IMR-90 (cell line): ENCODE data around the gene COL18A1. TPM values are rescaled to one million over a fixed set of nuclear protein-coding genes. Genes with fewer than 3 reads are reported as not detected.

Source experiments
- ATAC-seq: fragments of 200-7000 bp; cut with Tn5 transposase; 2 replicates; pipeline ENCODE4 v1.9.1; 2020; ENCODE audit warnings: low read depth, mild to moderate bottlenecking, moderate library complexity
- BruUV-seq: library from RNA; stranded (reverse); fragments of 400-500 nt; replicated peaks from 2 replicates; lab custom pipeline; 2021; lab: Mats Ljungman, UMichigan
- CTCF ChIA-PET: fragments of 300-600 bp; formaldehyde crosslinking; extraction: SDS; loops from one replicate; lab custom pipeline; 2021; ENCODE audit warnings: antibody characterized with exemption; lab: Yijun Ruan, JAX
- POLR2A ChIA-PET: fragments of 300-600 bp; sonication (Branson Sonifier 250); formaldehyde crosslinking; loops from one replicate; lab custom pipeline; 2022; ENCODE audit warnings: antibody characterized with exemption; ENCODE audit not compliant: unreplicated experiment; lab: Charles Lee
- DNase-seq: peaks from one replicate; pipeline ENCODE4 v3.0.0; 2013
- H2AFZ ChIP-seq: replicated peaks from 2 replicates; pipeline ENCODE3; 2013; ENCODE audit warnings: low read length, mild to moderate bottlenecking; ENCODE audit not compliant: poor library complexity
- H2AK5ac ChIP-seq: 2 replicates; pipeline ENCODE4 v1.6.1; 2013; ENCODE audit warnings: low read depth, low read length, inconsistent platforms
- H2AK9ac ChIP-seq: replicated peaks from 2 replicates; pipeline ENCODE3; 2013; ENCODE audit warnings: mild to moderate bottlenecking, low read depth, low read length, moderate library complexity; ENCODE audit not compliant: poor library complexity
- H2BK120ac ChIP-seq: 2 replicates; pipeline ENCODE4 v1.6.1; 2013; ENCODE audit warnings: low read depth, low read length, inconsistent platforms
- H2BK15ac ChIP-seq: 3 replicates; pipeline ENCODE4 v1.6.1; 2013; ENCODE audit warnings: low read depth, low read length, inconsistent platforms
- H2BK20ac ChIP-seq: 2 replicates; pipeline ENCODE4 v1.6.1; 2013; ENCODE audit warnings: low read depth, mild to moderate bottlenecking, inconsistent platforms, low read length, moderate library complexity
- H2BK5ac ChIP-seq: 2 replicates; pipeline ENCODE4 v1.6.1; 2013; ENCODE audit warnings: mild to moderate bottlenecking, low read depth, low read length, inconsistent platforms; ENCODE audit not compliant: poor library complexity, severe bottlenecking
- H3K14ac ChIP-seq: replicated peaks from 2 replicates; pipeline ENCODE4 v1.6.1; 2013; ENCODE audit warnings: low read depth, low read length, inconsistent platforms
- H3K18ac ChIP-seq: 2 replicates; pipeline ENCODE4 v1.6.1; 2013; ENCODE audit warnings: low read depth, low read length, control low read depth
- H3K23ac ChIP-seq: 2 replicates; pipeline ENCODE4 v1.6.1; 2013; ENCODE audit warnings: low read depth, low read length, inconsistent platforms
- H3K27ac ChIP-seq: 2 replicates; pipeline ENCODE4 v1.5.1; 2013; ENCODE audit warnings: mild to moderate bottlenecking, control low read depth, low read length; ENCODE audit not compliant: insufficient read depth
- H3K27me3 ChIP-seq: 2 replicates; pipeline ENCODE4 v1.6.1; 2013; ENCODE audit warnings: low read length; ENCODE audit not compliant: control insufficient read depth, insufficient read depth
- H3K36me3 ChIP-seq: 2 replicates; pipeline ENCODE4 v1.6.1; 2013; ENCODE audit warnings: low read length, mixed read lengths; ENCODE audit not compliant: control insufficient read depth, insufficient read depth
- H3K4ac ChIP-seq: 2 replicates; pipeline ENCODE4 v1.6.1; 2013; ENCODE audit warnings: low read depth, low read length, inconsistent platforms
- H3K4me1 ChIP-seq: 2 replicates; pipeline ENCODE4 v1.6.1; 2013; ENCODE audit warnings: low read length, mixed read lengths; ENCODE audit not compliant: control insufficient read depth, insufficient read depth
- H3K4me2 ChIP-seq: 2 replicates; pipeline ENCODE4 v1.6.1; 2013; ENCODE audit warnings: low read depth, mild to moderate bottlenecking, control low read depth, low read length, moderate library complexity
- H3K4me3 ChIP-seq: 2 replicates; pipeline ENCODE4 v1.5.1; 2013; ENCODE audit warnings: low read depth, mild to moderate bottlenecking, control low read depth, low read length, moderate library complexity; ENCODE audit not compliant: insufficient read depth
- H3K56ac ChIP-seq: 2 replicates; pipeline ENCODE4 v1.6.1; 2013; ENCODE audit warnings: low read length, inconsistent platforms; ENCODE audit not compliant: insufficient read depth; ENCODE audit errors: extremely low read depth
- H3K79me1 ChIP-seq, 2 experiments: 2 replicates each; pipeline ENCODE4 v1.6.1; 2013; ENCODE audit warnings: low read length in 2 of 2, inconsistent platforms in 1 of 2, low read depth in 1 of 2
- H3K9ac ChIP-seq: 2 replicates; pipeline ENCODE4 v1.6.1; 2013; ENCODE audit warnings: low read depth, low read length, control low read depth
- H3K9me1 ChIP-seq: 2 replicates; pipeline ENCODE4 v1.6.1; 2013; ENCODE audit warnings: low read length, inconsistent platforms; ENCODE audit not compliant: insufficient read depth
- H3K9me3 ChIP-seq: 2 replicates; pipeline ENCODE4 v1.6.1; 2013; ENCODE audit warnings: low read length; ENCODE audit not compliant: control insufficient read depth, insufficient read depth
- H4K20me1 ChIP-seq: 2 replicates; pipeline ENCODE4 v1.6.1; 2013; ENCODE audit warnings: low read length, inconsistent platforms; ENCODE audit not compliant: insufficient read depth
- H4K5ac ChIP-seq: 2 replicates; pipeline ENCODE4 v1.6.1; 2013; ENCODE audit warnings: mild to moderate bottlenecking, low read depth, low read length, control low read depth
- H4K8ac ChIP-seq, 2 experiments: 2 replicates each; pipeline ENCODE4 v1.6.1; 2013; ENCODE audit warnings: low read depth in 2 of 2, low read length in 2 of 2, control low read depth in 1 of 2, inconsistent platforms in 1 of 2
- H4K91ac ChIP-seq: 2 replicates; pipeline ENCODE4 v1.6.1; 2013; ENCODE audit warnings: low read depth, low read length, inconsistent platforms; ENCODE audit not compliant: insufficient read depth
- BHLHE40 ChIP-seq: fragments of 150-350 bp; IDR thresholded peaks from 2 replicates; pipeline ENCODE4 v1.6.1; 2016; ENCODE audit warnings: mild to moderate bottlenecking, low read depth, low read length
- FOS ChIP-seq: fragments of 150-350 bp; IDR thresholded peaks from 2 replicates; pipeline ENCODE4 v1.6.1; 2016; ENCODE audit warnings: low read depth, low read length
- MAFK ChIP-seq: IDR thresholded peaks from 2 replicates; pipeline ENCODE4 v1.6.1; 2012; ENCODE audit warnings: low read depth, low read length, improper control_type of control experiment
- WGBS, 2 experiments: methylation state at CpG; one replicate each; pipeline versions ENCODE4 v1.1.5 to v1.1.7; 2013; ENCODE audit warnings: missing lambda C conversion rate in 2 of 2; ENCODE audit not compliant: insufficient read length in 1 of 2; ENCODE audit errors: extremely low coverage in 2 of 2; 5-methylcytosine and 5-hydroxymethylcytosine counted together
- dilution Hi-C: fragments of 300-500 bp; cut with HindIII; formaldehyde crosslinking; loops from one replicate; pipeline ENCODE4 v1.14.3; 2018; ENCODE audit warnings: low sequenced_read_pairs; ENCODE audit not compliant: unreplicated experiment
- in situ Hi-C: fragments of 300-500 bp; cut with MboI; formaldehyde crosslinking; loops from 3 replicates; pipeline ENCODE4 v1.14.3; 2019; ENCODE audit warnings: low sequenced_read_pairs, inconsistent platforms, mixed read lengths
- intact Hi-C: fragments of 100-400 bp; cut with micrococcal nuclease; formaldehyde crosslinking; loops from 2 replicates; pipeline ENCODE4 v1.10.0; 2022
- polyA plus RNA-seq, 3 experiments: library from polyadenylated mRNA; depleted of rRNA; stranded (reverse); fragments of >200 nt; gene quantifications; 2 replicates each; pipeline ENCODE4 v1.2.3, GENCODE V29; 2012; ENCODE audit warnings: low replicate concordance in 1 of 3
- total RNA-seq: library from RNA; depleted of rRNA; stranded (reverse); fragments of >200 nt; gene quantifications from 2 replicates; pipeline ENCODE4 v1.2.3, GENCODE V29; 2012
- TF ChIP-seq, protein P1 (sequence below): fragments of 150-350 bp; IDR thresholded peaks from 2 replicates; pipeline ENCODE4 v1.6.1; 2017; ENCODE audit warnings: mild to moderate bottlenecking, antibody characterized with exemption, low read length, low read depth

Gene COL18A1
- total and polyA plus RNA-seq, 2 of the 4 experiments (the other 2 are of a cell fraction) = 4.3 to 46.7 TPM

DNA sequence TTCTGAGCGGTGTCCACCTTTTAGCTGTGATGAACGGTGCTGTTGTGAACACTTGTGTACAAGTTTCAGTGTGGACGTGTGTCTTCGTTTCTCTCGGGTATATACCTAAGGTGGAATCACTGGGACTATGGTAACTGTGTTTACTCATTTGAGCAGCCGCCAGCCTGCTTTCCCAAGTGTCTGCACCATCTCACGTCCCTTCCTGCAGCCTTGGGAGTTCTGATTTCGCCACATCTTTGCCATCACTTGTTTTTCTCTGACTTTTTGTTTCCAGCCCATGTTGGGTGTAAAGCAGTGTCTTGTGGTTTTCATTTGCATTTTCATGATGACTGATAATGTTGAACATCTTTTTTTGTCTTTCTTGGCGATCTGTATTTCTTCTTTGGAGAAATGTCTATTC lies 40.4 kb downstream of the COL18A1 start:
- no peak overlapping the region for H3K23ac ChIP-seq
- intact Hi-C loops = no loop called here
- no peak overlapping the region for H3K4ac ChIP-seq
- H3K36me3 ChIP-seq = peaks cover 13% of the 10 kb centered on the region
- H4K91ac ChIP-seq = no peak overlapping the region
- no TSS peak for BruUV-seq
- H3K27me3 ChIP-seq = no peaks in the 10 kb centered on the region
- H2AFZ ChIP-seq = peak overlapping the region; percentile 33
- no peak overlapping the region for H3K27ac ChIP-seq
- H3K4me3 ChIP-seq = no peak overlapping the region
- H3K14ac ChIP-seq = no peak overlapping the region
- peaks cover 49% of the 10 kb centered on the region for H4K20me1 ChIP-seq
- no peak for TF ChIP-seq FOS
- TF ChIP-seq MAFK = no peak
- no peak for TF ChIP-seq BHLHE40
- TF ChIP-seq, protein P1, sequence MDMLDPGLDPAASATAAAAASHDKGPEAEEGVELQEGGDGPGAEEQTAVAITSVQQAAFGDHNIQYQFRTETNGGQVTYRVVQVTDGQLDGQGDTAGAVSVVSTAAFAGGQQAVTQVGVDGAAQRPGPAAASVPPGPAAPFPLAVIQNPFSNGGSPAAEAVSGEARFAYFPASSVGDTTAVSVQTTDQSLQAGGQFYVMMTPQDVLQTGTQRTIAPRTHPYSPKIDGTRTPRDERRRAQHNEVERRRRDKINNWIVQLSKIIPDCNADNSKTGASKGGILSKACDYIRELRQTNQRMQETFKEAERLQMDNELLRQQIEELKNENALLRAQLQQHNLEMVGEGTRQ = no peak
- H2BK120ac ChIP-seq = no peak overlapping the region
- H2AK5ac ChIP-seq = no peak overlapping the region
- H3K9me3 ChIP-seq = peaks cover 5% of the 10 kb centered on the region
- no peak overlapping the region for H3K9ac ChIP-seq
- no peak overlapping the region for H4K5ac ChIP-seq
- DNase-seq = no peak
- ChIA-PET POLR2A (no interaction called here), CTCF (no interaction called here)
- H3K79me1 ChIP-seq = peaks cover 22 to 77% of the 10 kb centered on the region in 2 experiments
- no peak overlapping the region for H2BK15ac ChIP-seq
- no peak overlapping the region for H3K18ac ChIP-seq
- peak overlapping the region; percentile 51 for H2AK9ac ChIP-seq
- H3K9me1 ChIP-seq = peaks cover 7% of the 10 kb centered on the region
- dilution Hi-C loops = no loop called here
- in situ Hi-C loops = loop anchor here (5.0 to 10.0 kb wide), 2 partner anchors 153 to 301 kb away; no protein-coding TSS in a partner anchor
- no peak overlapping the region for H3K56ac ChIP-seq
- H2BK20ac ChIP-seq = no peak overlapping the region
- no peak for ATAC-seq
- WGBS, 2 experiments = 81% methylated on average over 5 of the region's 9 CpGs; no CpG with 5 or more reads in 1 of the 2 experiments
- H2BK5ac ChIP-seq = no peak overlapping the region
- no peak overlapping the region for H4K8ac ChIP-seq
- peaks cover 5% of the 10 kb centered on the region; the same call in 1 of the 2 replicates for H3K4me1 ChIP-seq
- H3K4me2 ChIP-seq = no peak overlapping the region
